LNCAP (cell line): ENCODE data around the gene ENG.

ENCODE experiments used
- TF ChIP-seq, protein P1 (sequence below): fragments of 450-650 bp; IDR thresholded peaks from 2 replicates; pipeline ENCODE4 v1.5.1; 2017; ENCODE audit warnings: mild to moderate bottlenecking

The ENG gene

DNA sequence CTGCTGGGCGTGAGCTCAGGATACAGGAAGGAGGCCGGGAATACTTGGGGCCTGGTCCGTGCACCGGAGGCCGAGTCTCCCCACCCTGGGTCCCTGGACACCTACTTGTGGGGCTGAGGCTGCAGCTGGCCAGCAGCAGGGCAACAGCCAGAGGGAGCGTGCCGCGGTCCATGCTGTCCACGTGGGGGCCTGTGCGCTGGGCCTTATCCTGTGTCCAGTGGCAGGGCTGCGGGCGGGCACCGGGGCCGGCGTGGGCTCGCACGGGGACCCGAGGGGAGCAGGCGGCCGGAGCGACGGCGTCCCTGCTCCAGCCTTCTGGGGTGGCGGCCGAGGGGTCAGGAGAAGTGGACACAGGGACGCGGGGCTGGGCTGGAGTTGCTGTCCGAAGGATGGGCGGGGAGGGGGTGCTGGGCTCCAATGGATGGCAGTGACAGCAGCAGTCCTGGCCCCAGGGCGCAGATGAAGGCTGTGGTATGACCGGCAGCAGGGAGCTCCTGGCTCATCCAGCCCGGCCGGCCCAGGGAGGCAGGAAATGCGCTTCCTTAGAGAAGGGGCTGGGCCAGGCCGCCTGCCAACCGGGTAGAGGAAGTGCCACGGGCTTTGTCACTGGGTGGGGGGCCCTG is at the start of gene ENG:
Gene ENG, minus strand, starts transcription at position 475 of the 623 bp plus-strand sequence. Its CDS starts 303 bp downstream, at position 172.
- TF ChIP-seq, protein P1, sequence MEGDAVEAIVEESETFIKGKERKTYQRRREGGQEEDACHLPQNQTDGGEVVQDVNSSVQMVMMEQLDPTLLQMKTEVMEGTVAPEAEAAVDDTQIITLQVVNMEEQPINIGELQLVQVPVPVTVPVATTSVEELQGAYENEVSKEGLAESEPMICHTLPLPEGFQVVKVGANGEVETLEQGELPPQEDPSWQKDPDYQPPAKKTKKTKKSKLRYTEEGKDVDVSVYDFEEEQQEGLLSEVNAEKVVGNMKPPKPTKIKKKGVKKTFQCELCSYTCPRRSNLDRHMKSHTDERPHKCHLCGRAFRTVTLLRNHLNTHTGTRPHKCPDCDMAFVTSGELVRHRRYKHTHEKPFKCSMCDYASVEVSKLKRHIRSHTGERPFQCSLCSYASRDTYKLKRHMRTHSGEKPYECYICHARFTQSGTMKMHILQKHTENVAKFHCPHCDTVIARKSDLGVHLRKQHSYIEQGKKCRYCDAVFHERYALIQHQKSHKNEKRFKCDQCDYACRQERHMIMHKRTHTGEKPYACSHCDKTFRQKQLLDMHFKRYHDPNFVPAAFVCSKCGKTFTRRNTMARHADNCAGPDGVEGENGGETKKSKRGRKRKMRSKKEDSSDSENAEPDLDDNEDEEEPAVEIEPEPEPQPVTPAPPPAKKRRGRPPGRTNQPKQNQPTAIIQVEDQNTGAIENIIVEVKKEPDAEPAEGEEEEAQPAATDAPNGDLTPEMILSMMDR, result no peak

DNA sequence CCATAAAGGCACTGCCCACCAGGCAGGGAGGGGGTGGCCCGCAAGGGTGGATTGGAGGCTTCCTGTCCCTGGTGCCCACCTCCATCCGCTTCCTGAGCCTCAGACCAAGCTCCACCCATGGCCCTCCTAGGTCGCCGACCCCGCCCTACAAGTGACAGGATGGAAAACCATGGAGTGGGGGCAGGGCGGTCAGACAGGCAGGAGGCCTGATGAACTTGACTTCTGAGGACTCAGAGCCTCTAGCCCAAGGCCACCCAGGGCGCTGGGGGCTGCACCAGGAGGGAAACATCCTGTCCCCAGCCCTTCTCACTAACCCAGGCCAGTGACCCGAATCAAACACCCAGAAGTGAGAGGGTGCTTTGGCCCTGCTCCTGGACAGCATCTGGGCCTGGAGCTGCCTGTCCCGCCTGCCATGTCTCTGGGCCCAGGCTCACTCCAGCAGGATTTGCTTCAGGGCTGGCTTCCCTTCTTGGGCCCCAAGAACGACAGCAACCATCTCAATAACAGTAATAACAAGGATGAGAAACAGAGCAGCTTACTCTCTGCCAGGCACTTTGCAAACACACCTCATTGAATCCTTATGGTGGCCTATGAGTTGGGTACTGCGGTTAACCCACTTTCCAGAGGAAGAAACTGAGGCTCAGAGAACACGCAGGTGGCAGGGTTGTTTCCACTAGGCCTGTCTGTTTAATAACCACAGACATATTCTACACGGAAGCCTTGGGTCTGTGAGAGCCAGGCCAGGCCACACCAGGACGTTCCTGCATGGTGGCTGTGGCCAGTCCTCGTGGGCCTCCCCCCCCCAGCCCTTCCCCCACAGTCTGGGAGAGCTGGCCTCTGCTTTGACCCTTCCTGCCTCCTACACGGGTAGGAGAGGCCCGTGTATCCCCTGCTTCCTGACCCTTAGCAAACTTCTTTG is 49.4 kb upstream of the ENG start:
- TF ChIP-seq, protein P1, result no peak

DNA sequence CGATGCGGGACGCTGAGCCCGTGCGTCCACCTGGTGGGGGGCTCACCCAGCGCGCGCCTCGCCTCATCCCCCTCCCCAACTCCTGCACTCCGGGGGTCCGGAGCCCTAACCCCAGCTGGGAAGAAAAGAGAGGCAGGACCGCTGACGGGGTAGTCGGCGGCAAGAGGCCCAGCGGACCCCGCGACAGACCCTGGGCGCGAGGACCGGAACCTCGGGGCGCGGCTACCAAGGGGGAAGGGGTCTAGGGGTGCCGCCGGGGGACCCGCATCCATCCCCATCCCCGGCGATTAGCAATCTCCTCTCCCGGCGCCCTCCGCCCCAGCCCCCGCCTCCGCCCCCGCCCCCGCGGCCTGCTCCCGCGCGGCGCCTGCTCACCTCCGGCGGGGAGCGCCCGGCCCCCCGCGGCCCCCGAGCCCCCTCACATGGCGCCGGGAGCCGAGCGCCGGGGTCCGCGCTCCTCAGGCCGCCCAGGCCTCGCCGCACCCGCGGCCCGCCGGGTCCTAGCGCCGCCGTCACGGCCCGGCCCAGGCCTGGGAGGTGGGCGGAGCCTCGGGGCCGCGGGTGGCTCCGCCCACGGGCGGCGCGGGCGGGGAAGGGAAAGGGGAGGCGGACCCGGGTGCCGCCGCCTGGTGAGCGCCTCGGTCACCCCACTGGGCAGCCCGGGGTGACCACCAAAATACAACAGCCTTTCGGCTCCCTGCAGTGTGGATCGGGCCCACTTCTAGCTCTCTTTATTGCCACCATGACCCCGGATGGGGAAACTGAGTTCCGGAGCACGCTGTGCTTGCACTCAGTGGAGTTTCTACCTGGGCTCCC is 44.9 kb upstream of the ENG start, which contains the start of gene ST6GALNAC6:
Gene ST6GALNAC6, minus strand, starts transcription at position 476 of the 816 bp plus-strand sequence. CDS start 1,622 bp downstream, outside the sequence.
- TF ChIP-seq, protein P1, result no peak

DNA sequence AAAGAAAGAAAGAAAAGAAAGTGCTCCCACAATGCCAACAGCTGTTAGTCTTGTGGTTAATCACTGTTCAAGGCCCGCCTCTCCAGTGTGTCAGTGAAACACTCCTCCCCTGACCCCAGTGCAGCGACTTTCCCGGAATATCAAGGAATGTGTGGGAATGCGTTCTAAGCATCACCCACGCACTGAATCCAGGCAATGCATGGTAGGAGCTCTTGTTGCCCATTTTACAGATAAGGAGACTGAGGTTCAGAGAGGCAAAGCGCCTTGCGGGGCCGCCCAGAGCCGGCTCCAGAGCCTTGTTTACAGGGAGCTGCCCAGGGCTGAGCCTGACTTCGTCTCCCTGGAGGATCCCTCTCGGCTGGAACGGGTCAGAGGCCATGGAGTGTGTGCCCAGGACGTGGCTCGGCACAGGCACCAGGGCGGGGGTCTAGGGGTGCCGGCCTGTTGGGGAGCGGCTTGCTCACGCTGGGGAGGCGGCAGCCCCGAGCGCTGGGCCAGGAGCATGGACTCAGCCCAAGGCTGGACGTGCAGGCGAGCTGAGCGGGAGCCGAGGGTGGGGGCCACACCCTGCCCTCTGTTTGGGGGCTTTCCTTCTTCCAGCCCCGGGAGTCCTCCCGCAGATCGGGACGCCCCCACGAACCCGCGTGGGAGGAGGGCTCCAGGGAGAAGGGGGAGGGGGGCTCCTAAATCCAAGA is 44.1 kb upstream of the ENG start:
- TF ChIP-seq, protein P1, result no peak

DNA sequence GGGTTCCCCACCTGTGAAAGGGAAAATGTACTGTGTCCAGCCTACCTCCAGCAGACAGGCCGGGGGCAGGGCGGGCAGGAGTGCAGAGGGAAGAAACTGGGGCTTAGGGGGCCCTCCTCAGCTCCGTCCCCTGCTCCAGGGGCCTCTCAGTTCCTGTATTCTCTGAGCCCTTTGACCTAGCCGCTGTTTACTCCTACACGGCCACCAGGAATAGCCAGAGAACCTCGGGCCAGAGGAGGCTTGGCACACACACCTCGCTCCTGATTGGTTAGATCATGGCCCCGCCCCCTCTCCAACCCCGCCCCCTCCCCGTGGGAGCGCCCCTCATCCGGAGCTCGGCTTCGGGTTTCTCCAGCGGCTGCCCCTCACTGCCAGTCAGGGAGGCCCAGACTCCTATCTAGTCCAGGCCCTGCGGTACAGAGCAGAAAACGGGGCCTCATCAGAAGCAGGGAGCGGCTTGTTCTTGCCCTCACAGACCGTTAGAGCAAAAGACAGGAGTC is 42.8 kb upstream of the ENG start:
- TF ChIP-seq, protein P1, result no peak

DNA sequence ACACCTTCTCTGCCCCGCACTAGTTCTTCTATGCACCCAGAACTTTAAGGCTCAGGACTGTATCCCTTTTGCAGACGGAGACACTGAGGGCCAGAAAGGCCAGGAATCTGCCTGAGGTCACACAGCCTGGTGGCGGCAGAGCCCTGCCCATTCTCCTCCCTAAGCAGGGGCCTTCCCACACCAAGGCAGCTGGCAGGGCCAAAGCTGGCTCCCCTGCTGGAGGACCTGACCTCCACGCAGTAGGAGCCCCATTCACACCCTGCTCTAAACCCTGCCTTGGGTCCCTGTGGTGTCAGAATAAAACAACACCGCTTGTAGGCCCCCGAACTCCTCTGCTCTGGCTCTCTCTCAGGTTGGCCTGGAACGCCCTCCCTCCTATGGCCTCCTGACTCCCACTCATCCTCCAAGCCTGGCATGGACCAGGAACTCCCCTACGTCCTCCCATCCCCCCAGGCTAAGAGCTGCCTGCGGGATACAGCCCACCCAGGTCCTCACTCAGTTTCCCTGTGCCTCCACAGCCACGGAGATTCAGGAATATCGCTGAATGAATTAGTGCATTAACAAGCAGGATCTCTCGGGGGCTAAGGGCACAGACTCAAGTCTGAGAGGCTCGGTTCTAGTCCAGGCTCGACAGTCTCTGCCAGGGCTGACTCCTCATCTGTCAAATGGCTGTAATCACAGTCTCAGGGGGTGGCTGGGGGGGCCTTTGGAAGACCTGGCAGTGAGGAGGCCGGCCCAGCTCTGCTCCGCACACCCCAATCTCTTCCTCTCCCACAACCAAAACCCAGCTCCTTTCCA is 42.1 kb upstream of the ENG start:
- TF ChIP-seq, protein P1, result no peak
